PC-3 (cell line): ENCODE results near the gene CRYBG2. TPM values are rescaled to one million over a fixed set of nuclear protein-coding genes. Genes with fewer than 3 reads are reported as not detected.

Experiments
- ATAC-seq: fragments of 200-7000 bp; cut with Tn5 transposase; 2 replicates; pipeline ENCODE4 v1.9.1; 2020; ENCODE audit warnings: mild to moderate bottlenecking, moderate library complexity
- BruUV-seq: library from RNA; stranded (reverse); fragments of 400-500 nt; replicated peaks from 2 replicates; lab custom pipeline; 2021; lab: Mats Ljungman, UMichigan
- CTCF ChIA-PET: fragments of 300-600 bp; sonication (Branson Sonifier 250); formaldehyde crosslinking; loops from one replicate; lab custom pipeline; 2022; ENCODE audit warnings: antibody characterized with exemption; lab: Charles Lee
- POLR2A ChIA-PET: fragments of 300-600 bp; sonication (Branson Sonifier 250); formaldehyde crosslinking; loops from one replicate; lab custom pipeline; 2022; ENCODE audit warnings: antibody characterized with exemption; ENCODE audit not compliant: unreplicated experiment; lab: Charles Lee
- DNase-seq: peaks from one replicate; pipeline ENCODE4 v3.0.0-alpha.2; 2015
- H2AFZ ChIP-seq: fragments of 300-600 bp; sonication (generic); 2 replicates; pipeline ENCODE4 v1.6.0; 2016; ENCODE audit warnings: antibody characterized with exemption, low read length
- H3F3A ChIP-seq: fragments of 300-600 bp; sonication (generic); one replicate; pipeline ENCODE4 v1.6.0; 2017; ENCODE audit warnings: antibody characterized with exemption, low read length, control low read depth, mild to moderate bottlenecking; ENCODE audit not compliant: unreplicated experiment
- H3K27ac ChIP-seq: fragments of 300-600 bp; sonication (generic); 2 replicates; pipeline ENCODE4 v1.5.1; 2016; ENCODE audit warnings: mild to moderate bottlenecking, low read length
- H3K27me3 ChIP-seq: fragments of 300-600 bp; sonication (generic); 2 replicates; pipeline ENCODE4 v1.6.1; 2016; ENCODE audit warnings: low read length, mixed read lengths
- H3K36me3 ChIP-seq: fragments of 300-600 bp; sonication (generic); 2 replicates; pipeline ENCODE4 v1.6.1; 2016; ENCODE audit warnings: low read depth, mixed run types, low read length, mixed read lengths
- H3K4me1 ChIP-seq: fragments of 300-600 bp; sonication (generic); 2 replicates; pipeline ENCODE4 v1.5.1; 2016; ENCODE audit warnings: low read length; ENCODE audit not compliant: insufficient read depth
- H3K4me2 ChIP-seq: fragments of 300-600 bp; sonication (generic); 2 replicates; pipeline ENCODE4 v1.6.0; 2016; ENCODE audit warnings: low read length
- H3K4me3 ChIP-seq: fragments of 300-600 bp; sonication (generic); 2 replicates; pipeline ENCODE4 v1.5.1; 2016; ENCODE audit warnings: mild to moderate bottlenecking, low read length, mixed read lengths
- H3K79me2 ChIP-seq: fragments of 300-600 bp; sonication (generic); 2 replicates; pipeline ENCODE4 v1.6.1; 2017; ENCODE audit warnings: low read length, mixed read lengths
- H3K9ac ChIP-seq: fragments of 300-600 bp; sonication (generic); 2 replicates; pipeline ENCODE4 v1.6.0; 2016; ENCODE audit warnings: mild to moderate bottlenecking, low read length
- H3K9me2 ChIP-seq: fragments of 300-600 bp; sonication (generic); replicated peaks from 2 replicates; pipeline ENCODE4 v1.6.1; 2016; ENCODE audit warnings: mixed run types, low read length, mixed read lengths
- H3K9me3 ChIP-seq: fragments of 300-600 bp; sonication (generic); 2 replicates; pipeline ENCODE4 v1.6.1; 2016; ENCODE audit warnings: low read length, mixed read lengths
- H4K20me1 ChIP-seq: fragments of 300-600 bp; sonication (generic); 2 replicates; pipeline ENCODE4 v1.6.1; 2016; ENCODE audit warnings: low read length, mixed read lengths
- EZH2 ChIP-seq: fragments of 300-600 bp; sonication (generic); IDR thresholded peaks from one replicate; pipeline ENCODE4 v1.6.1; 2017; ENCODE audit warnings: antibody characterized with exemption, mild to moderate bottlenecking, low read length; ENCODE audit not compliant: unreplicated experiment
- EZH2phosphoT487 ChIP-seq: fragments of 300-600 bp; sonication (generic); IDR thresholded peaks from 2 replicates; pipeline ENCODE4 v1.6.1; 2018; ENCODE audit warnings: mild to moderate bottlenecking, antibody characterized with exemption, low read length, borderline replicate concordance
- intact Hi-C: fragments of 100-400 bp; cut with micrococcal nuclease; formaldehyde crosslinking; loops from 2 replicates; pipeline ENCODE4 v1.9.0; 2023
- total RNA-seq: library from RNA; depleted of rRNA; stranded (reverse); fragments of >200 nt; gene quantifications from 2 replicates; pipeline ENCODE4 v1.2.3, GENCODE V29; 2014
- TF ChIP-seq, protein P1 (sequence below): fragments of 300-600 bp; sonication (generic); conservative IDR thresholded peaks from 2 replicates; pipeline ENCODE4 v1.5.1; 2017; ENCODE audit warnings: antibody characterized with exemption, low read depth, mild to moderate bottlenecking, low read length

CRYBG2 gene
- total RNA-seq, 1 experiment from 2014 or later = 15.3 TPM

DNA sequence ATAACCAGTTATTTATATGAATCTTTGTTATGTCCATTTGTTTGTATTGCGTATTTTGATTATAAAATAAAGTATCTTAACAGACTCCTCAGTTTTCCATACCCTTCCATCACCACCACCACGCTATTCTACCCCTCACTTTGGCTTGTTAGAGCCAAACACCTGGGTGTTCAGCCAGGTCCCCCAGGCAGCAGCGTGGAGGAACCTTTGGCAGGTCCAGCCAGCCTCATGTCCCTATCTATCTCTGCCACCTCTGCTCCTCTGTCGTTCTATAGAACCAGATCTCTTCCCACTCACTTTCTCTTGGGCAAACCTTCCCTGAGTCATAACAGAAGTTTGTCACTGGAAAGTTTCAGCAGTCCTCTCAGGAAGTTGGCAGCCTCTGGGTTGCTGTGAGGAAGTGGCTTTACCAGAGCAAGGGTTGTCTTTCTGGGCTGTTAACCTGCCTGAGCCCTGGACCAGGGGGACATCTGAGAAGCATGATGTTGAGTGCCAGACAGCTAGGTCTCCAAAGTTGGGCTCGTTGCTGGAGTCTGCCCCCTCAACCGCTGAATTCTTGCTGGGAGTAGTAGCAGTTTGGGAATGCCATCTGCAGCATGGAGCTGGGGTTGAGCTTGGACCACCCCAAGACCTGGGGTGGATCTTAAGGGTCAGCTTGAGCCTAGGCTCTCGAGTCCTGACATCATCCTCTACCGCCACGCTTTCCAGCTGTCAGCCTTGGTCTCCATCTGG is 75.0 kb downstream of the CRYBG2 start:
- Histone ChIP-seq H3K27me3 (no peaks in the 10 kb centered on the region), H3K79me2 (peaks cover 34% of the 10 kb centered on the region), H3K9me2 (no peaks in the 10 kb centered on the region), H3K36me3 (peaks cover 33% of the 10 kb centered on the region), H3K4me3 (peak overlapping the region; percentile 75), H2AFZ (no peak overlapping the region), H3K4me2 (peak overlapping the region; percentile 94), H3F3A (peaks cover 38% of the 10 kb centered on the region), H3K4me1 (peaks cover 84% of the 10 kb centered on the region), H3K9ac (peak overlapping the region; percentile 87), H4K20me1 (peaks cover 9% of the 10 kb centered on the region; the same call in 1 of the 2 replicates), H3K27ac (peak overlapping the region; percentile 99), H3K9me3 (no peaks in the 10 kb centered on the region)
- TF ChIP-seq, protein P1, sequence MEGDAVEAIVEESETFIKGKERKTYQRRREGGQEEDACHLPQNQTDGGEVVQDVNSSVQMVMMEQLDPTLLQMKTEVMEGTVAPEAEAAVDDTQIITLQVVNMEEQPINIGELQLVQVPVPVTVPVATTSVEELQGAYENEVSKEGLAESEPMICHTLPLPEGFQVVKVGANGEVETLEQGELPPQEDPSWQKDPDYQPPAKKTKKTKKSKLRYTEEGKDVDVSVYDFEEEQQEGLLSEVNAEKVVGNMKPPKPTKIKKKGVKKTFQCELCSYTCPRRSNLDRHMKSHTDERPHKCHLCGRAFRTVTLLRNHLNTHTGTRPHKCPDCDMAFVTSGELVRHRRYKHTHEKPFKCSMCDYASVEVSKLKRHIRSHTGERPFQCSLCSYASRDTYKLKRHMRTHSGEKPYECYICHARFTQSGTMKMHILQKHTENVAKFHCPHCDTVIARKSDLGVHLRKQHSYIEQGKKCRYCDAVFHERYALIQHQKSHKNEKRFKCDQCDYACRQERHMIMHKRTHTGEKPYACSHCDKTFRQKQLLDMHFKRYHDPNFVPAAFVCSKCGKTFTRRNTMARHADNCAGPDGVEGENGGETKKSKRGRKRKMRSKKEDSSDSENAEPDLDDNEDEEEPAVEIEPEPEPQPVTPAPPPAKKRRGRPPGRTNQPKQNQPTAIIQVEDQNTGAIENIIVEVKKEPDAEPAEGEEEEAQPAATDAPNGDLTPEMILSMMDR = no peak
- TF ChIP-seq EZH2phosphoT487 (no peak), EZH2 (no peak)
- CTCF ChIA-PET = interaction anchor here (0.5 to 1.2 kb wide), 6 partner anchors 43 to 138 kb away, joined by 3 to 6 read pairs (median 3); partner anchors contain the start of genes CEP85 and ZNF593
- TSS peak; percentile 59 for BruUV-seq
- POLR2A ChIA-PET = interaction anchor here (0.5 to 0.8 kb wide), 3 partner anchors 10 to 281 kb away, joined by 3 to 5 read pairs (median 4); partner anchors contain the start of gene PAFAH2
- peak; percentile 93 for DNase-seq
- intact Hi-C loops = loop anchor here (1.0 to 2.0 kb wide), 2 partner anchors 28 to 112 kb away; partner anchors contain the start of gene UBXN11
- peak; percentile 23 for ATAC-seq

DNA sequence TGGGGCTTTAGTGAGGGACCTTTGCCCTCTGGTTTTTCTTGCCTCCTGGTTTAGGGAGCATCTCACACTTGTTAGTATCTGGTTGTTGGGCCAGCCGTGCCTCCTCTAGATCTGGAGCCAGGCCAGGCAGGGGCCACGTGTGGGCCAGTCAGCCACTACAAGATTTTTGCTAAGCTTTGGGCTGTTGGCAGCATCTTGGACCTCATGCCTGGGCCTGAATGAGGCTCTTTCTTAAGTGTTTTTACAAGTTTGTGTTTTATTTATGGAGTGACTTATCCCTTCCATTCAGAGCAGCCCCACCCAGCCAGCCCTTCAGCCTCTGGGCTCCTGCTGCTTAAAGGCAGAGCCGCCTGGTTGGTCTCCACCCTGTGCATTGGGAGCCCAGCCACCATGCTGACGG is 75.6 kb downstream of the CRYBG2 start:
- CTCF ChIA-PET = interaction anchor here (0.5 to 1.2 kb wide), 2 partner anchors 43 to 44 kb away, joined by 3 read pairs; partner anchors contain the start of gene CEP85
- Histone ChIP-seq H4K20me1 (peaks cover 9% of the 10 kb centered on the region; the same call in 1 of the 2 replicates), H3K36me3 (peaks cover 33% of the 10 kb centered on the region), H3K9me2 (no peaks in the 10 kb centered on the region), H3K4me2 (peak overlapping the region; percentile 94), H3K27ac (peak overlapping the region; percentile 99), H3K9me3 (no peaks in the 10 kb centered on the region), H3K27me3 (no peaks in the 10 kb centered on the region), H3K4me3 (0 out of 2 replicates have a peak overlapping the region, but pooled peaks have one; percentile 35), H3K9ac (peak overlapping the region; percentile 87), H3K79me2 (peaks cover 34% of the 10 kb centered on the region), H3F3A (peaks cover 38% of the 10 kb centered on the region), H3K4me1 (peaks cover 82% of the 10 kb centered on the region), H2AFZ (no peak overlapping the region)
- intact Hi-C loops = loop anchor here (1.0 to 2.0 kb wide), 2 partner anchors 28 to 113 kb away; partner anchors contain the start of gene UBXN11
- DNase-seq = peak; percentile 92
- ATAC-seq = peak; percentile 43
- POLR2A ChIA-PET = no interaction called here
- TF ChIP-seq EZH2 (no peak), EZH2phosphoT487 (no peak; the same call in 1 of the 2 replicates)
- TF ChIP-seq, protein P1 = no peak
- BruUV-seq = no TSS peak
